Thoracic aorta (tissue), 2 donors: Measurements from ENCODE around the gene ZSCAN32. TPM values are rescaled to one million over a fixed set of nuclear protein-coding genes. Genes with fewer than 3 reads are reported as not detected.

Source experiments
- ATAC-seq: fragments of 150-250 bp; one replicate; pipeline ENCODE4 v1.8.0; 2017; ENCODE audit warnings: low read depth; ENCODE audit not compliant: insufficient number of reproducible peaks, low FRiP score
- DNase-seq: peaks from one replicate; pipeline ENCODE4 v3.0.0-alpha.2; 2020; ENCODE audit warnings: low spot score
- H3K27ac ChIP-seq, 2 donors: fragments of 200-600 bp; sonication (generic); 1 replicate in 1 of 2; 2 replicates in 1 of 2; pipeline ENCODE4 v1.5.1; 2016; ENCODE audit warnings: mild to moderate bottlenecking in 2 of 2, moderate library complexity in 2 of 2
- H3K27me3 ChIP-seq: fragments of 200-600 bp; sonication (generic); replicated peaks from 2 replicates; pipeline ENCODE4 v1.6.0; 2016; ENCODE audit warnings: mild to moderate bottlenecking; ENCODE audit not compliant: insufficient read depth
- H3K36me3 ChIP-seq: fragments of 200-600 bp; sonication (generic); one replicate; pipeline ENCODE4 v1.5.1; 2016
- H3K4me1 ChIP-seq, 2 donors: fragments of 200-600 bp; sonication (generic); 1 replicate in 1 of 2; 2 replicates in 1 of 2; pipeline versions ENCODE4 v1.5.1 to v1.6.0; 2016; ENCODE audit warnings: low read depth in 2 of 2, mild to moderate bottlenecking in 1 of 2; ENCODE audit not compliant: control insufficient read depth in 1 of 2
- H3K4me3 ChIP-seq: fragments of 200-600 bp; sonication (generic); 2 replicates; pipeline ENCODE4 v1.5.1; 2016; ENCODE audit warnings: mild to moderate bottlenecking
- H3K9me3 ChIP-seq: fragments of 200-600 bp; sonication (generic); 2 replicates; pipeline ENCODE4 v1.5.1; 2016
- total RNA-seq, 2 donors: library from RNA; depleted of rRNA; stranded (reverse); fragments of >200 nt; gene quantifications; one replicate each; pipeline versions ENCODE4 v1.1.0 to v1.2.3, GENCODE V29; 2016
- TF ChIP-seq, protein P1 (sequence below): fragments of 200-600 bp; sonication (generic); IDR thresholded peaks from one replicate; pipeline ENCODE4 v1.5.1; 2019; ENCODE audit warnings: antibody characterized with exemption

The ZSCAN32 gene
- total RNA-seq, 2 donors from 2014 or later = 12.5 to 15.0 TPM

DNA sequence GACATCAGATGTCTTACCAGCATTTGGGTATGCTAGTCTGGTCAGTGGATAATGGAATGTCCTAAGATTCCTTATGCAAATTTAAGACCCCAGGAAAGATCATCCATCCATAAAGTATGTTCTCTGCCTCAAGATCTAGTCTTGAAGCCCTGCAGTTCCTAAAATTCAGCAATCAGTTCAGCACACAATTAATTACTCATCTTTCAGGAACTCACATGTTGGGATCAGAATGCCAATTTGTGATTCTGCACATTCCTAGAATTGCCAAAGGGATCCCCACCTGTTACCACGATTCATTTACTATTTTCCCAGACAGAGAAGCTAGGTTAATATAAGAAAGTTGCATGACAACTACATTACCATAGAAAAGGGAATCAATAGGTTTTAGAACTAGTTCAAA lies 41.9 kb downstream of the ZSCAN32 start:
- Histone ChIP-seq H3K4me3 (no peak overlapping the region), H3K9me3 (peaks cover 3% of the 10 kb centered on the region), H3K27ac (no peak overlapping the region), H3K36me3 (no peaks in the 10 kb centered on the region), H3K27me3 (no peaks in the 10 kb centered on the region), H3K4me1 (no peaks in the 10 kb centered on the region)
- no peak for ATAC-seq
- DNase-seq = no peak
- TF ChIP-seq, protein P1, sequence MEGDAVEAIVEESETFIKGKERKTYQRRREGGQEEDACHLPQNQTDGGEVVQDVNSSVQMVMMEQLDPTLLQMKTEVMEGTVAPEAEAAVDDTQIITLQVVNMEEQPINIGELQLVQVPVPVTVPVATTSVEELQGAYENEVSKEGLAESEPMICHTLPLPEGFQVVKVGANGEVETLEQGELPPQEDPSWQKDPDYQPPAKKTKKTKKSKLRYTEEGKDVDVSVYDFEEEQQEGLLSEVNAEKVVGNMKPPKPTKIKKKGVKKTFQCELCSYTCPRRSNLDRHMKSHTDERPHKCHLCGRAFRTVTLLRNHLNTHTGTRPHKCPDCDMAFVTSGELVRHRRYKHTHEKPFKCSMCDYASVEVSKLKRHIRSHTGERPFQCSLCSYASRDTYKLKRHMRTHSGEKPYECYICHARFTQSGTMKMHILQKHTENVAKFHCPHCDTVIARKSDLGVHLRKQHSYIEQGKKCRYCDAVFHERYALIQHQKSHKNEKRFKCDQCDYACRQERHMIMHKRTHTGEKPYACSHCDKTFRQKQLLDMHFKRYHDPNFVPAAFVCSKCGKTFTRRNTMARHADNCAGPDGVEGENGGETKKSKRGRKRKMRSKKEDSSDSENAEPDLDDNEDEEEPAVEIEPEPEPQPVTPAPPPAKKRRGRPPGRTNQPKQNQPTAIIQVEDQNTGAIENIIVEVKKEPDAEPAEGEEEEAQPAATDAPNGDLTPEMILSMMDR = no peak

DNA sequence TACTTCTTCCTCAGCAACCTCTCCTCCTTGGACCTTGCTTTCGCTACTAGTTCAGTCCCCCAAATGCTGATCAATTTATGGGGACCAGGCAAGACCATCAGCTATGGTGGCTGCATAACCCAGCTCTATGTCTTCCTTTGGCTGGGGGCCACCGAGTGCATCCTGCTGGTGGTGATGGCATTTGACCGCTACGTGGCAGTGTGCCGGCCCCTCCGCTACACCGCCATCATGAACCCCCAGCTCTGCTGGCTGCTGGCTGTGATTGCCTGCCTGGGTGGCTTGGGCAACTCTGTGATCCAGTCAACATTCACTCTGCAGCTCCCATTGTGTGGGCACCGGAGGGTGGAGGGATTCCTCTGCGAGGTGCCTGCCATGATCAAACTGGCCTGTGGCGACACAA lies 44.7 kb downstream of the ZSCAN32 start:
- TF ChIP-seq, protein P1 = no peak
- no peak for ATAC-seq

DNA sequence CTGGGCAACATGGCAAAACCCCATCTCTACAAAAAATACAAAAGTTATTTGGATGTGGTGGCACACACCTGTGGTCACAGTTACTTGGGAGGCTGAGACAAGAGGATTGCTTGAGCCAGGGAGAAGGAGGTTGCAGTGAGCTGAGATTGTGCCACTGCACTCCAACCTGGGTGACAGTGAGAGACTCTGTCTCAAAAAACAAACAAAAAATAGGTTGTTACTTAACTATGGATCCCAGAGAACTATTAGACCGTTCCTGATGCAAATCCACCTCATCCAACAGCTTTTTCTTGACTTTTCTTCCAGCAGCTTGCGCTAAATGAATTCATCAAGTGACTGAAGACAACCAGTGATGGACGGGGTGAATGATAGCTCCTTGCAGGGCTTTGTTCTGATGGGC lies 45.2 kb downstream of the ZSCAN32 start, which contains the start of gene OR2C1:
Gene OR2C1, plus strand, starts transcription at position 301 of the 400 bp plus-strand sequence. Its CDS starts 52 bp downstream, at position 353.
- Histone ChIP-seq H3K4me1 (no peaks in the 10 kb centered on the region), H3K4me3 (no peak within 1 kb of the TSS), H3K9me3 (no peaks in the 10 kb centered on the region), H3K27ac (no peak within 1 kb of the TSS), H3K36me3 (no peaks in the 10 kb centered on the region), H3K27me3 (no peaks in the 10 kb centered on the region)
- no peak for ATAC-seq
- TF ChIP-seq, protein P1 = no peak
- DNase-seq = no peak

More for the DNA sequence above, 44.7 kb downstream of the ZSCAN32 start:
- Histone ChIP-seq H3K9me3 (no peaks in the 10 kb centered on the region), H3K36me3 (no peaks in the 10 kb centered on the region), H3K27ac (no peak overlapping the region), H3K4me1 (no peaks in the 10 kb centered on the region), H3K27me3 (no peaks in the 10 kb centered on the region), H3K4me3 (no peak overlapping the region)
- no peak for DNase-seq

DNA sequence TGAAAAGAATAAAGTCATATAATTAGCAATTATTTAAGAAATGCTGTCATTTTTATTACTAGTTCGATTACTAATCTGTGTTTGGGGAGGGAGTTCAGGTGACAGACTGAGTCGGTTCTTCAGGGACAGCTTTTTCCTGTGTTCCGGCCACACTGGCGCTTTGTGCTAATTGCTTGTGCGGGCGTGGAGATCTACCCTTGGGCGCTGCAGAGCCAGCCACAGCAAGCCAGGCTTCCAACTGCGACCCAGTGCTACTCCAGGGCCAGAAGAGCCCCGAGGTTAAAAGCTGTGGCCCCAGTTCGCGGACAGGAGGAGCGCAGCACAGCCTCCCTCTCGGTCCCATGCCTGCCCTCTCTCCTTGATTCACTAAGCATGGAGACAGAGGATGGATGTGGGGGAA lies 51.6 kb downstream of the ZSCAN32 start:
- Histone ChIP-seq H3K27me3 (no peaks in the 10 kb centered on the region), H3K36me3 (no peaks in the 10 kb centered on the region), H3K27ac (no peak overlapping the region), H3K4me3 (no peak overlapping the region), H3K9me3 (no peaks in the 10 kb centered on the region), H3K4me1 (no peaks in the 10 kb centered on the region)
- TF ChIP-seq, protein P1 = no peak
- ATAC-seq (no peak), DNase-seq (no peak)

DNA sequence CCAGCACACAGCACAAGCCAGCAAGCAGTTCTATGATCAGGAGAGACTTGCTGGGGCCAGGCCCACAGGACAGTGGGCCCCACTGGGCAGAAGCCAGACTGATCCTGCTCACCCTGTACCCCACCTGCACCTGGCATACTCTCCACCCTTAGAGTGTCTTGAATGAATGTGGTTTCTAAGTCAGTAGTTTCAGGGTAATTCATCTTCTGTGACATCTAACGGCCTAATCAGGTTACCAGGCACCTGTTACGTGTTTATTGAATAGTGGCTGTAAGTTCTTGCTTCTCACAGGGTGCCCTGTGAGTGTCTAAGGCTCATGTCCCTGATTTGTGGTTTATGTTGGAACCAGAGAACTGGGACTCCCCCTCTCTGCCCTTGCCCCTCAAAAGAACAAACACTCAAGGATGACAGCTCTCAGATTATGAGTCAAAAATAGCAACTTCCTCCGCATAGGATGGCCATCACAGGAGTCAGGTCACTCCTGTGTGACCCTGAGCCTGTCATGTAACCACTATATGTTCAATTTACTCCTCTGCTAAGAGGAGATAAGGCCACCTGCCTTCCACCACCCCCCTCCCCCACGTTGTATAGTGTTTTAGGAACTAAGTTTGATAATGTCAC lies 52.1 kb downstream of the ZSCAN32 start:
- Histone ChIP-seq H3K4me1 (no peaks in the 10 kb centered on the region), H3K9me3 (no peaks in the 10 kb centered on the region), H3K4me3 (no peak overlapping the region), H3K36me3 (no peaks in the 10 kb centered on the region), H3K27ac (no peak overlapping the region), H3K27me3 (no peaks in the 10 kb centered on the region)
- TF ChIP-seq, protein P1 = no peak
- no peak for DNase-seq
- no peak for ATAC-seq
